HepG2 (cell line): ENCODE data around the gene APOA1. TPM values are rescaled to one million over a fixed set of nuclear protein-coding genes. Genes with fewer than 3 reads are reported as not detected.
A peak's percentile ranks its signal among the peaks of the same experiment; 100 is the strongest.

Source experiments
- HIC2 ChIP-seq: sonication (generic); formaldehyde crosslinking; IDR thresholded peaks from 2 replicates; pipeline ENCODE4 v1.9.0; 2022; ENCODE audit warnings: low read depth, missing genetic modification reagents
- HOXA3 ChIP-seq: sonication (generic); formaldehyde crosslinking; IDR thresholded peaks from 2 replicates; pipeline ENCODE4 v1.5.0; 2020; ENCODE audit warnings: missing genetic modification reagents
- IKZF5 ChIP-seq: IDR thresholded peaks from 2 replicates; pipeline ENCODE4 v1.6.1; 2018; ENCODE audit warnings: missing genetic modification reagents, mild to moderate bottlenecking, missing compliant biosample characterization
- KAT2B ChIP-seq: fragments of 150-350 bp; IDR thresholded peaks from 2 replicates; pipeline ENCODE4 v1.6.1; 2014; ENCODE audit warnings: low read depth, low read length, borderline replicate concordance
- KAT8 ChIP-seq: IDR thresholded peaks from 2 replicates; pipeline ENCODE4 v1.6.1; 2016; ENCODE audit warnings: missing genetic modification reagents, missing compliant biosample characterization
- MIER3 ChIP-seq: IDR thresholded peaks from 2 replicates; pipeline ENCODE4 v1.6.1; 2016; ENCODE audit warnings: missing compliant biosample characterization, borderline replicate concordance
- MXI1 ChIP-seq: IDR thresholded peaks from 3 replicates; pipeline ENCODE4 v1.6.1; 2012; ENCODE audit warnings: low read depth, low read length, inconsistent platforms, borderline replicate concordance
- NFATC3 ChIP-seq: sonication (generic); formaldehyde crosslinking; IDR thresholded peaks from 2 replicates; pipeline ENCODE4 v1.5.1; 2020; ENCODE audit warnings: mild to moderate bottlenecking, missing genetic modification reagents
- RXRA ChIP-seq: sonication (generic); formaldehyde crosslinking; IDR thresholded peaks from 2 replicates; pipeline ENCODE4 v1.5.1; 2020; ENCODE audit warnings: missing genetic modification reagents
- SP4 ChIP-seq: sonication (generic); formaldehyde crosslinking; IDR thresholded peaks from 2 replicates; pipeline ENCODE4 v1.8.1; 2023; ENCODE audit warnings: mild to moderate bottlenecking, missing genetic modification reagents
- SRY ChIP-seq: sonication (generic); formaldehyde crosslinking; IDR thresholded peaks from 2 replicates; pipeline ENCODE4 v1.8.0; 2022; ENCODE audit warnings: mild to moderate bottlenecking, missing genetic modification reagents
- TFDP1 ChIP-seq: IDR thresholded peaks from 2 replicates; pipeline ENCODE4 v1.6.1; 2016; ENCODE audit warnings: missing compliant biosample characterization, missing genetic modification reagents, borderline replicate concordance
- TSC22D2 ChIP-seq: sonication (generic); formaldehyde crosslinking; IDR thresholded peaks from 2 replicates; pipeline ENCODE4 v1.5.1; 2020; ENCODE audit warnings: missing genetic modification reagents, mild to moderate bottlenecking, borderline replicate concordance
- ZBTB34 ChIP-seq: sonication (generic); formaldehyde crosslinking; IDR thresholded peaks from 2 replicates; pipeline ENCODE4 v1.8.0; 2022; ENCODE audit warnings: mild to moderate bottlenecking, missing genetic modification reagents
- ZMYM3 ChIP-seq: sonication (generic); formaldehyde crosslinking; IDR thresholded peaks from 2 replicates; pipeline ENCODE4 v1.5.1; 2020; ENCODE audit warnings: mild to moderate bottlenecking, missing genetic modification reagents
- ZNF160 ChIP-seq: sonication (generic); formaldehyde crosslinking; IDR thresholded peaks from 2 replicates; pipeline ENCODE4 v1.8.0; 2022; ENCODE audit warnings: mild to moderate bottlenecking, inconsistent platforms, missing genetic modification reagents
- ZNF251 ChIP-seq: sonication (generic); formaldehyde crosslinking; IDR thresholded peaks from 2 replicates; pipeline ENCODE4 v1.9.0; 2021; ENCODE audit warnings: mild to moderate bottlenecking, missing genetic modification reagents
- ZNF558 ChIP-seq: sonication (generic); formaldehyde crosslinking; IDR thresholded peaks from 2 replicates; pipeline ENCODE4 v1.9.0; 2022; ENCODE audit warnings: mild to moderate bottlenecking, missing genetic modification reagents, borderline replicate concordance
- ZNF660 ChIP-seq: sonication (generic); formaldehyde crosslinking; IDR thresholded peaks from 2 replicates; pipeline ENCODE4 v1.5.1; 2020; ENCODE audit warnings: mild to moderate bottlenecking, low read depth, missing genetic modification reagents, borderline replicate concordance
- ZNF747 ChIP-seq: sonication (generic); formaldehyde crosslinking; IDR thresholded peaks from 2 replicates; pipeline ENCODE4 v1.8.1; 2023; ENCODE audit warnings: missing genetic modification reagents, mild to moderate bottlenecking, borderline replicate concordance
- ZNF768 ChIP-seq: sonication (generic); formaldehyde crosslinking; IDR thresholded peaks from 2 replicates; pipeline ENCODE4 v1.4.0; 2020; ENCODE audit warnings: missing genetic modification reagents
- polyA plus RNA-seq, 8 experiments: library from polyadenylated mRNA; depleted of rRNA in 3 of 8; stranded (reverse) in 7 of 8; unstranded in 1 of 8; fragments of >200 nt; fragmentation: Illumina TruSeq in 4 of 8; extraction: Trizol in 4 of 8; gene quantifications; 2 replicates each; pipeline versions ENCODE4 v1.2.1 to v1.2.3, GENCODE V29; 2011 to 2016; ENCODE audit warnings: low read depth in 4 of 8, missing spikeins in 1 of 8, mixed read lengths in 1 of 8; ENCODE audit not compliant: insufficient read depth in 1 of 8
- total RNA-seq, 5 experiments: library from RNA; depleted of rRNA; stranded (reverse); fragments of >200 nt; fragmentation: Illumina TruSeq; extraction: Trizol; gene quantifications; 2 replicates each; pipeline ENCODE4 v1.2.3, GENCODE V29; 2016; ENCODE audit warnings: low read depth in 1 of 5
- TF ChIP-seq, protein P1 (sequence below): sonication (generic); formaldehyde crosslinking; conservative IDR thresholded peaks from 2 replicates; pipeline ENCODE4 v1.4.0; 2020; ENCODE audit warnings: missing genetic modification reagents

APOA1 gene
- total and polyA plus RNA-seq, 2 of the 13 experiments (the other 11 are each of a cell fraction or from before 2014, with no cell fraction given) = 1,973 to 5,485 TPM

- TF ChIP-seq ZBTB34 (no peak), MXI1 (peak; percentile 38; the same call in 1 of the 3 replicates), MIER3 (CRISPR knock-in tag) (no peak), SP4 (no peak), ZMYM3 (CRISPR knock-in tag) (no peak), ZNF660 (CRISPR knock-in tag) (no peak), ZNF160 (0 out of 2 replicates have a peak, but pooled peaks have one; percentile 21), HOXA3 (peak; percentile 43; the same call in 1 of the 2 replicates), ZNF558 (peak; percentile 23; the same call in 1 of the 2 replicates), KAT8 (CRISPR knock-in tag) (0 out of 2 replicates have a peak, but pooled peaks have one; percentile 15), ZNF747 (CRISPR knock-in tag) (peak; percentile 66; the same call in 1 of the 2 replicates), TFDP1 (peak; percentile 88), RXRA (CRISPR knock-in tag) (peak; percentile 43; the same call in 1 of the 2 replicates), IKZF5 (CRISPR knock-in tag) (no peak), ZNF768 (peak; percentile 29; the same call in 1 of the 2 replicates), SRY (CRISPR knock-in tag) (peak; percentile 82; the same call in 1 of the 2 replicates), NFATC3 (CRISPR knock-in tag) (no peak; the same call in 1 of the 2 replicates), ZNF251 (CRISPR knock-in tag) (no peak), KAT2B (no peak), TSC22D2 (CRISPR knock-in tag) (peak; percentile 33; the same call in 1 of the 2 replicates), HIC2 (CRISPR knock-in tag) (peak; percentile 31; the same call in 1 of the 2 replicates)
- TF ChIP-seq, protein P1, sequence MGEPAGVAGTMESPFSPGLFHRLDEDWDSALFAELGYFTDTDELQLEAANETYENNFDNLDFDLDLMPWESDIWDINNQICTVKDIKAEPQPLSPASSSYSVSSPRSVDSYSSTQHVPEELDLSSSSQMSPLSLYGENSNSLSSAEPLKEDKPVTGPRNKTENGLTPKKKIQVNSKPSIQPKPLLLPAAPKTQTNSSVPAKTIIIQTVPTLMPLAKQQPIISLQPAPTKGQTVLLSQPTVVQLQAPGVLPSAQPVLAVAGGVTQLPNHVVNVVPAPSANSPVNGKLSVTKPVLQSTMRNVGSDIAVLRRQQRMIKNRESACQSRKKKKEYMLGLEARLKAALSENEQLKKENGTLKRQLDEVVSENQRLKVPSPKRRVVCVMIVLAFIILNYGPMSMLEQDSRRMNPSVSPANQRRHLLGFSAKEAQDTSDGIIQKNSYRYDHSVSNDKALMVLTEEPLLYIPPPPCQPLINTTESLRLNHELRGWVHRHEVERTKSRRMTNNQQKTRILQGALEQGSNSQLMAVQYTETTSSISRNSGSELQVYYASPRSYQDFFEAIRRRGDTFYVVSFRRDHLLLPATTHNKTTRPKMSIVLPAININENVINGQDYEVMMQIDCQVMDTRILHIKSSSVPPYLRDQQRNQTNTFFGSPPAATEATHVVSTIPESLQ (CRISPR knock-in tag) = no peak
Measured at GRCh38 chr11:116835791-116836631, 1.4 kb downstream of the APOA1 start (continued).
